Measurements from ENCODE around the gene HBE1. TPM values are rescaled to one million over a fixed set of nuclear protein-coding genes. Genes with fewer than 3 reads are reported as not detected.
A peak's percentile ranks its signal among the peaks of the same experiment; 100 is the strongest.

Gene HBE1
- total and polyA plus RNA-seq, 4 donors = 2.1 to 14.6 TPM; not detected in 2

DNA sequence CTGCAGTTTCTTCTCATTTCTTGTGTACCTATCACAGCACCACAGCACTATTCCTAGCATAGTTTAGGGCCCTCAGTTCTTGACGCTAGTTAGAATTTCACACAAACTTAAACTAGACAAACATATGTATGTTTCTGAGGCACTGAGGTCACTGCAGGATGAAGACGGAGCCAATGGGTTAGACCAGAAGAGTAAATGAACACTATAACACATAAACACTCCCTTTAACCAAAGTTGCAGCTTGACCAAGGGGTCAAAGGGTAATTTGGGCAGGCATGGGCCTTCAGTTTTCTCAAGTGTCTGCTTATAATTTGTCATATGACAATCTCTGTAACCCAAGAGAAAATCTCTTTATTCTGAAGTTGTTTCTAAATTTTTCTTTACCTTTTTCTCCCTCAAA lies 12.9 kb upstream of the HBE1 start:
- no peaks in the 10 kb centered on the region for H3K4me1 ChIP-seq (ENCODE audit: control insufficient read depth in 5 of 5, insufficient read depth in 5 of 5, low read length in 5 of 5)
- H3K27me3 ChIP-seq (ENCODE audit: control insufficient read depth in 3 of 3, insufficient read depth in 3 of 3, low read length in 2 of 3) = no peaks in the 10 kb centered on the region
- no peaks in the 10 kb centered on the region for H3K36me3 ChIP-seq (ENCODE audit: control insufficient read depth in 4 of 4, insufficient read depth in 4 of 4, low read length in 4 of 4)
- no peak overlapping the region for H3K9ac ChIP-seq (ENCODE audit: insufficient read depth in 1 of 2, low read length in 2 of 2)
- H3K4me3 ChIP-seq = no peak overlapping the region
- no peak for DNase-seq
- H3K9me3 ChIP-seq (ENCODE audit: control insufficient read depth in 4 of 4, insufficient read depth in 3 of 4, low read length in 3 of 4) = no peaks in the 10 kb centered on the region
- no peak overlapping the region for H3K27ac ChIP-seq (ENCODE audit: low read depth in 1 of 2, low read length in 1 of 2)
- no peak for ATAC-seq (ENCODE audit: insufficient read depth, low FRiP score)
- WGBS, 2 donors = 68 to 85% methylated on average over 2 of the region's 2 CpGs
- no peak for TF ChIP-seq CTCF (IDR thresholded peaks at IDR 0.05; ENCODE audit: control extremely low read depth, extremely low read depth)

- DNase-seq = no peak
- Histone ChIP-seq H3K9me3 (ENCODE audit: control insufficient read depth in 4 of 4, insufficient read depth in 3 of 4, low read length in 3 of 4) (no peaks in the 10 kb centered on the region), H3K27ac (ENCODE audit: low read depth in 1 of 2, low read length in 1 of 2) (no peak overlapping the region), H3K4me3 (no peak overlapping the region), H3K36me3 (ENCODE audit: control insufficient read depth in 4 of 4, insufficient read depth in 4 of 4, low read length in 4 of 4) (no peaks in the 10 kb centered on the region), H3K4me1 (ENCODE audit: control insufficient read depth in 5 of 5, insufficient read depth in 5 of 5, low read length in 5 of 5) (no peaks in the 10 kb centered on the region), H3K27me3 (ENCODE audit: control insufficient read depth in 3 of 3, insufficient read depth in 3 of 3, low read length in 2 of 3) (no peaks in the 10 kb centered on the region), H3K9ac (ENCODE audit: insufficient read depth in 1 of 2, low read length in 2 of 2) (no peak overlapping the region)
- no peak for TF ChIP-seq CTCF (IDR thresholded peaks at IDR 0.05; ENCODE audit: control extremely low read depth, extremely low read depth)
- no peak for ATAC-seq (ENCODE audit: insufficient read depth, low FRiP score)
These were observed 11.9 kb upstream of the HBE1 start for GRCh38 chr11:5281596-5281995.

DNA sequence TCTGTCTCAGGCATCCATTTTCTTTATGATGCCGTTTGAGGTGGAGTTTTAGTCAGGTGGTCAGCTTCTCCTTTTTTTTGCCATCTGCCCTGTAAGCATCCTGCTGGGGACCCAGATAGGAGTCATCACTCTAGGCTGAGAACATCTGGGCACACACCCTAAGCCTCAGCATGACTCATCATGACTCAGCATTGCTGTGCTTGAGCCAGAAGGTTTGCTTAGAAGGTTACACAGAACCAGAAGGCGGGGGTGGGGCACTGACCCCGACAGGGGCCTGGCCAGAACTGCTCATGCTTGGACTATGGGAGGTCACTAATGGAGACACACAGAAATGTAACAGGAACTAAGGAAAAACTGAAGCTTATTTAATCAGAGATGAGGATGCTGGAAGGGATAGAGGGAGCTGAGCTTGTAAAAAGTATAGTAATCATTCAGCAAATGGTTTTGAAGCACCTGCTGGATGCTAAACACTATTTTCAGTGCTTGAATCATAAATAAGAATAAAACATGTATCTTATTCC lies 10.9 kb upstream of the HBE1 start:
- peak; percentile 78 for ATAC-seq (ENCODE audit: insufficient read depth, low FRiP score)
- H3K9me3 ChIP-seq (ENCODE audit: control insufficient read depth in 4 of 4, insufficient read depth in 3 of 4, low read length in 3 of 4) = no peaks in the 10 kb centered on the region
- H3K4me3 ChIP-seq = no peak overlapping the region
- no peaks in the 10 kb centered on the region for H3K27me3 ChIP-seq (ENCODE audit: control insufficient read depth in 3 of 3, insufficient read depth in 3 of 3, low read length in 2 of 3)
- DNase-seq = peak in 1 of 3 donors; percentile 28
- no peaks in the 10 kb centered on the region for H3K36me3 ChIP-seq (ENCODE audit: control insufficient read depth in 4 of 4, insufficient read depth in 4 of 4, low read length in 4 of 4)
- H3K4me1 ChIP-seq (ENCODE audit: control insufficient read depth in 5 of 5, insufficient read depth in 5 of 5, low read length in 5 of 5) = no peaks in the 10 kb centered on the region
- no peak overlapping the region for H3K9ac ChIP-seq (ENCODE audit: insufficient read depth in 1 of 2, low read length in 2 of 2)
- H3K27ac ChIP-seq (ENCODE audit: low read depth in 1 of 2, low read length in 1 of 2) = no peak overlapping the region
- 31 to 46% methylated on average over 3 of the region's 3 CpGs for WGBS, 2 donors
- TF ChIP-seq CTCF (IDR thresholded peaks at IDR 0.05; ENCODE audit: control extremely low read depth, extremely low read depth) = no peak

DNA sequence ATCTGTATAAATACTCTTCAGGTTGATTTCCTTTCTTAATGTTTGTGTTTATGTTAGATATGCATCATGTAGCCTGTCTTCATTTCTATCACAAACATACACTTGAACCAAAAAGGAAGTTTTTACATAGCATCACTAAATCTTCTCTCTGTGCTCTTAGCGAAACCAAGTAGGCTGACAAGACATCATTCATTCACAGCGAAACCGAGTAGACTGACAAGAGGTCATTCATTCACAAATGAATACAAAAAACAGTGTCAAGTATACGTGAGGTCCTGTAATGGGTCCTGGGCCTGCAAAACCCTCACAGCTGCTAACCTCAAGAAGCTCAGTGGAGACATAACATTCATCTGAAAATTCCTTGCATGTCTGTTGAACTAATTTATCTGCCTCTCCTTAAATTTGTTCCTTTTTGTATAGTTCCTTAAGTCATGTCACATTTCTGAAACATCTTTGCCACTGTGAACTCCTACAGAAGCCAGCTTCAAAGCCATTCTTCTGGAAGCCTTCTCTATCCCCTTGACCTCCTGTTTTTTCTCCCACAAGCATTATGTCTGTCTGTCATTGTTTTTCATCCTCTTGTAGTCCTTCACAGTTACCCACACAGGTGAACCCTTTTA lies 9.8 kb upstream of the HBE1 start:
- TF ChIP-seq CTCF (IDR thresholded peaks at IDR 0.05; ENCODE audit: control extremely low read depth, extremely low read depth) = no peak
- Histone ChIP-seq H3K9me3 (ENCODE audit: control insufficient read depth in 4 of 4, insufficient read depth in 3 of 4, low read length in 3 of 4) (no peaks in the 10 kb centered on the region), H3K27me3 (ENCODE audit: control insufficient read depth in 3 of 3, insufficient read depth in 3 of 3, low read length in 2 of 3) (no peaks in the 10 kb centered on the region), H3K4me1 (ENCODE audit: control insufficient read depth in 5 of 5, insufficient read depth in 5 of 5, low read length in 5 of 5) (no peaks in the 10 kb centered on the region), H3K36me3 (ENCODE audit: control insufficient read depth in 4 of 4, insufficient read depth in 4 of 4, low read length in 4 of 4) (no peaks in the 10 kb centered on the region), H3K4me3 (no peak overlapping the region), H3K9ac (ENCODE audit: insufficient read depth in 1 of 2, low read length in 2 of 2) (no peak overlapping the region), H3K27ac (ENCODE audit: low read depth in 1 of 2, low read length in 1 of 2) (no peak overlapping the region)
- DNase-seq = no peak
- no peak for ATAC-seq (ENCODE audit: insufficient read depth, low FRiP score)
- 80 to 82% methylated on average over 4 of the region's 4 CpGs for WGBS, 2 donors

Measured in lung (tissue), 12 donors.